Measurements from ENCODE around the gene HRH2.
"Not testable (repeated sequence)": the region's sequence is repeated elsewhere in the genome, so short reads cannot be mapped to it uniquely, and the experiment has no call there.

Gene HRH2

GRCh38 chr5:175657593-175658271, at the start of gene HRH2:
TSS of gene HRH2 (plus strand) at chr5:175658071. CDS start at chr5:175683234, 25,163 bp downstream.
- DNase-seq (ENCODE audit: low spot score), result peak; percentile 14

DNA sequence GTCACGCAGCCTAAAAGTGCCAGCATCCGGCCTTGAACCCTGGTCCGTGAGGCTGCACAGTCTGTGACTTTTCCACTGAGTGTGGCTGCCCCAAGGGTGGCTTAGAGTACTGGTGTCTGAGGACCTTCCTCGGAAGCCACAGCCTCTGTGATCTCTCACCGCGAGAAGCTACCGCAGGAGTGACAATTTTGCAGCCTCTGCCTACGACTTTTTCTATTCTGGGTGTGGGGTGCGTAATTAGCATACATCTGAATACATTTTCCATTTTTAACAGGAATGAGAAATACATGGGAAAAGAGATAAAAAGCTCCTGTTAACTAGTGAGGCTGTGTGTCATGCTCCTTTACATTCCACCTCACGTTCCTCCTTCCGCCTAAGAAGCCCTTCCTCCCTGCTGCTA, 48.3 kb upstream of the HRH2 start:
- DNase-seq (ENCODE audit: low spot score), result no peak

DNA sequence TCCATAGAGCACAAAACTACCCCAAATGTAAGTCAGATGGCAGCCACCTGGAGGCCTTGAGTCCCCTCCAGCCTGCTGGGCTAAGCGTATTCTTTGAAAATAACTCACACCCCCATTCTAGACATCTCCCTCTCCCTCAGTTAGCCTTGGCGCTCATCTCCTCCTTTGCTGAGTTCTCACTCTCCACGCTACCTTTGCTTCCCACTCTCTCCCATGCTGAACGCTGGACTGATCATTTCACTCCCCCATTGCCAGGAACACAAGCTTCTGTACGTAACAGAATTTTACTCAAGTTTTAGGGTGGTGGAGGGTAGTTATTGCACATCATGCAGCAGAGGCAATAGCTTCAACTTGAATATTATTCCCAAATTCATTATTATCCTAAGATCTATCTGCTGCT, 47.5 kb upstream of the HRH2 start:
- DNase-seq (ENCODE audit: low spot score), result no peak

- DNase-seq (ENCODE audit: low spot score), result no peak
Observed at GRCh38 chr5:175610898-175611297, 47.0 kb upstream of the HRH2 start.

- no peak for DNase-seq (ENCODE audit: low spot score)
Observed at GRCh38 chr5:175614223-175614815, 43.6 kb upstream of the HRH2 start.

DNA sequence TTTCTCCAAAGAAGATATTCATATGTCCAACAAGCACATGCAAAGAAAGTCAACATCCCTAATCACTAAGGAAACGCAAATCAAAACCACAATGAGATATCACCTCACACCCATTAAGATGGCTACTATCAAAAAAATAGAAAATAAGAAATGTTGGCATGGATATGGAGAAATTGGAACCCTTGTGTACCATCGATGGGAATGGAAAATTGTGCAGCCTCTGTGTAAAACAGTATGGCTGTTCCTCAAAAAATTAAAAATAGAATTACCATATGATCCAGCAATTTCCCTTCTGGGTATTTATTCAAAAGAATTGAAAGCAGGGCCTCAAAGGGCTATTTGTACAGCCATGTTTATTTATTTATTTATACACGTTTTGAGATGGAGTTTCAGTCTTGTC, 43.0 kb upstream of the HRH2 start:
- DNase-seq (ENCODE audit: low spot score), result no peak

DNA sequence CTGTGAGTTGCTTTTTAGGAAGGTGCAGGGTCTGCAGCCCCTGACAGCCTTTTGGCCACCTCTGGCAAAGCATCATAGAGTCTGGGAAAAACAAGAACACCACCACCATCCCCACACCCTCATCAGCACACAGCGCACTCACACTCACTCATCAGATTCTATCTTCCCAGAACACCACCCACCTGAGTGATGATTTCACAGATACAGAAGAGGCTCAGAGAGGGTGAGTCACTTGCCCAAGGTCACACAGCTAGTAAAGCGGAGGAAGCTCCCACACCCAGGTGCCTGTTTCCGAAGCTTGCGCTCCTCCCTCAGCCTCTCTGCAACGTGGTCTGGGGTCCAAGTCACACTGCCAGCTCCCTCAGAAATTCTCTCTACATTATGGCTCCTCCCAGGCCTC, 41.8 kb upstream of the HRH2 start:
- no peak for DNase-seq (ENCODE audit: low spot score)

GRCh38 chr5:175616527-175616926, 41.3 kb upstream of the HRH2 start:
- not testable (repeated sequence) for DNase-seq (ENCODE audit: low spot score)

DNA sequence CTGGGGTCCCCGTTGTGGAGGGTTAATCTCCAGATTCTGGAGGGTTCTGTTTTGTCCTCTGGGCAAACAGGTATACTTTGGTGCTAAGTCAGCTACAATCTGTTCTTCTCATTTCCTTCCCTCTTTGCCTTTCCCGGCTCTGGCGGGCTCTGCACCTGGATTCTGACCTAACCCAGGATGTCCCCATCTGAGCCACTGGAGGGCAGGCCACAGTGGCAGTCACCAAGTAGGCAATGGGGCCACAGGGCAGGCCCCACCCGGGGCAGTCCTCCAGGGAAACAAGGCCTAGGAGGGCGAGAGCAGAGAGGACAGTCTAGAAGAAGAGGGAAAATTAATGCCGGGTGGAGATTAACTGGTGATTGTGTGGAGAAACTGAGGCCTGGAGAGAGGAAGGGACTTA, 40.4 kb upstream of the HRH2 start:
- DNase-seq (ENCODE audit: low spot score), result no peak

DNA sequence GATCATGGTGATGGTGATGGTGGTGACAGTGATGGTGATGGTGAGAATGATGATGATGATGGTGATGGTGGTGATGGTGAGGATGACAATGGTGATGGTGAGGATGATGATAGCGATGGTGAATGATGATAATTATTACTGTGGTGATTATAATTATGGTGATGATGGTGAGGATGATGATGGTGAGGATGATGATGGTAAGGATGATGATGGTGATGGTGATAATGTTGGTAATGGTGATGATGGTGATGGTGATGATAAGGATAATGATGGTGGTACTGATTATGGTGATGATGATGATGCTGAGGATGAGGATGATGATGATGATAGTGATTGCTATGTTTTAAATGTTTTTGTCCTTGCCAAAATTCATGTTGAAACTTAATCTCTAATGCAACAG, 37.3 kb upstream of the HRH2 start:
- DNase-seq (ENCODE audit: low spot score), result no peak

DNA sequence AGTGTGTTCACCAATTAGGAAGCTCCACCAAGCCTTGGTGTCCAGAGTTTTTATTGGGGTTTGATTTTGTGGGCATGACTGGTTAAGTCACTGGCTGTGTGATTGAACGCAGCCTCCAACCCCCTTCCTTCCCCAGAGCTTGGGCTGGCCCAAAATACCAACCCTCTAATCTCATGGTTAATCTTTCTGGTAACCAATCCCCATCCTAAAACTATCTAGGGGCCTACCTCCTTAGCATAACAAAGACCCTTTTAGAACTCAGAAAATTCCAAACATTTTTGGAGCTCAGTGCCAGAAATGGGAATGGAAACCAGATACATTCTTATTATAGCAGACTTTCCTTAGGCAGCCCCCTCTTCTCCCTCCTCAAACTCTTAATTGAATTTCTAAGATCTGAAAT, 35.9 kb upstream of the HRH2 start:
- DNase-seq (ENCODE audit: low spot score), result no peak

DNA sequence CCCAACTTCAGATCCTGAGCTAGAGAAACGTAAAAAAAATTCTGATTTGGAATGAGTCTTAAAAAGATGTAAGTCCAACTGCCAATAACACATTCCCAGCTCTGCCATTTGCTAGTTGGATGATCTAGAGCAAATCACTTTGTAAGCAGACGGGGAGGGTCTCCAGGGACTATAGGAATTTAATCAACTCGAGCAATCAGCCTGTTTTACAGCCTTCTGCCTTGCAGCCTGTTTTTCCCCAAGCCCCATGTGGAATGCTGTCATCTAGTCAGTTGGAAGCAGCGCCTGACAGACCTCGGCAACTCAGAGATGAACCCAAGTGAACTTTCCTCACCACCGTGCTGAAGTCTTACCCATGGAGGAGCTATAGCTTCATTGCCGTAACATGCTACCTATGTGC, 34.8 kb upstream of the HRH2 start:
- no peak for DNase-seq (ENCODE audit: low spot score)

GRCh38 chr5:175624316-175624715, 33.6 kb upstream of the HRH2 start:
- no peak for DNase-seq (ENCODE audit: low spot score)

- DNase-seq (ENCODE audit: low spot score), result no peak
Observed at GRCh38 chr5:175627005-175627404, 30.9 kb upstream of the HRH2 start.

DNA sequence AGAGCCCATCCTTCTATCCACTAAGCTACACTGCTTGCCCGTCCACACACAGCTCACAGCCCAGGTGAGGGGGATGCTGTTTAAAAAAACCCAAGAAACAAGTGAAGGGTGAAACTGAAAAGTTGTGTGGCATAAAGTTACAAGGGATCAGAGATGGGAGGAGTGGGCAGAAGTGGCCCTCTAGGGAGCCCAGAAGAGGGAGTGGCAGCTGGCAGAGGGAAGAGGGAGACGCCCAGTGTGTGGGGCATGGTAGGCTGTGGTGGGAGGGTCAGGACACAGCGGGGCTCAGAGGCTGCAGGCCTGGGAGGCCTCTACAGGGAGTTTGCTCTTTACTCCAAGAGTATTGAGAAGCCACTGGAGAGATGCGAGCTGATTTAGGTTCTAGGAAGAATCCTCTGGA, 30.1 kb upstream of the HRH2 start:
- DNase-seq (ENCODE audit: low spot score), result no peak

DNA sequence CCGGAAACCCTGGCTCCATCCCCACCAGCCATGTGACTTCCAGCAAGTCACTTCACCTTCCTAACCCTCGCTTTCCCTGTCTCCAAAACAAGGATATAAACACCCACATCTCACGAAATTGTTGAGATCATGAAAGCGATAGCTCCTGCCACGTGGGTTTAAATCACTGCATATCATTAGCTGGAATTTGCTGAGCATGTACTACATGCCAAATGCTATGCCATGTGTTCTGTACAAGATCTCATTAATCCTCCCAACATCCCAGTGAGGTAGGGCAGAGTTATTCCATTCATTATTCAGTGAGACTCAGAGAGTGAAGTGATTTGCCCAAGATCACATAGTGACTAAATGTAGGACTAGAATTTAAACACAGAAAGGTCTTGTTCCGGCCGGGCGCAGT, 29.2 kb upstream of the HRH2 start:
- no peak for DNase-seq (ENCODE audit: low spot score)

DNA sequence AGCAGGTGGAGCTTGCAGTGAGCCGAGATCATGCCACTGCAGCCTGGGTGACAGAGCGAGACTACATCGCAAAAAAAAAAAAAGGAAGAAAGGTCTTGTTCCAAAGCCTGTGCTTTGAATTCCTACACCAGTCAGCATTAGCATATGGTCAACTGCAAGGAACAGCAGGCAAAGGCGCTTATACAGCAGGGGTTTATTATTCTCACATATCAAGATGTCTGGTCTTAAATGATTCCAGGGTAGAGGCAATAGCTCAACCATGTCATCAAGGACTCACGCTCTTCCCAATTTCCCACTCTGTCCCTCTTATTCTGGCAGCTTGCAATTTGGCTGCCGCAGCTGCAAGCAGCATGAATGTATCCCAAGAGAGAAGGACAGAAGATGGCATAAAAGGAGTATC, 28.6 kb upstream of the HRH2 start:
- peak; percentile 13 for DNase-seq (ENCODE audit: low spot score)

- no peak for DNase-seq (ENCODE audit: low spot score)
Observed at GRCh38 chr5:175629793-175630192, 28.1 kb upstream of the HRH2 start.

- no peak for DNase-seq (ENCODE audit: low spot score)
Observed at GRCh38 chr5:175635854-175636584, 21.9 kb upstream of the HRH2 start.

- no peak for DNase-seq (ENCODE audit: low spot score)
Observed at GRCh38 chr5:175638305-175638704, 19.6 kb upstream of the HRH2 start.

DNA sequence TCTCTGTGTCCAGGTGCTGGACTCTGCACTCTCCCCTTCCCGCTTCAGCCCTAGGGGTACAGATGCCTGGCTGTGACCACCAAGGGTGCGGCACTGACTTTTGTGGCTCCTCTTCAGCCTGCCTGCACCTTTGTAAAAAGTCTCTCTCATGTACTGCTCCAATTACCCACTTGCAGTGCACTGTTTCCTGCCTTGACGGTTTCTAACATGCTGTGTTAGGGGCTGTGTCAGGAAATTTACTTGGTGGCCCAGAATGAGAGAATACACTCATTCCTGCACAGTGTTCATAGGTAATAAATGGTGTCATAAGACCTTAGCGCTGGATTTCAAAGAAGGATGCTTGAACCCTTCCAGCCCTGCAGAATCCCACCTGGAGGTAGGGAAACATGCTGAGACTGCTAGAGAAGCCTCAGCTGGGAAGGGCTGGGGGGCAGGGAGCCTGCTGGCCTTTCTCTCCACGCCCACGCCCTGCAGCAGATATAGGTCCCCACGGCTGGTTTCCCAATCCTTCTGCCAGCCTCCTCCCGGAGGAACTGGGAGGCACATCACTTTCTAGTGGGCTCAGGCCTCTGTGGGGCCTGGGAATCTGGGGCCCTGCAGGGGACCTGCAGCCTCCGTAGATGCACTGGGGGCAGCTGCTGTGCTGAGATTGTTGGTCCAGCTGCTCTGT, 17.6 kb upstream of the HRH2 start:
- DNase-seq (ENCODE audit: low spot score), result no peak

GRCh38 chr5:175642998-175643397, 14.9 kb upstream of the HRH2 start:
- no peak for DNase-seq (ENCODE audit: low spot score)

DNA sequence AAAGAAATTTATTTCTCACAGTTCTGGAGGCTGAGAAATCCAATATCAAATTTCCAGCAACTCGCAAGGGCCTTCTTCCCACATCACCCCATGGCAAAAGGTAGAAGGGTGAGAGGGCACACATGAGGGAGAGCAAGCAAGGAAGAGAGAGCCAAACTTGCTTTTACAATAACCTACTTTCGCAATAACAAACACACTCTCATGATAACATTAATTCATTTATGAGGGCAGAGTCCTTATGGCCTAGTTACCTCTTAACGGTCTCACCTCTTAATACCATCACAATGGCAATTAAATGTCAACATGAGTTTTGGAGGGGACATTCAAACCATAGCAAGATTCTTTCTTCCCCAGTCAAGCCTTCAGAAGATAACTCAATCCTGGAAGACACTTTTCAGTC, 11.6 kb upstream of the HRH2 start:
- DNase-seq (ENCODE audit: low spot score), result no peak

Measured in pons (tissue), 1 donor.